ENCODE data around the gene UPK3BL1.
"Not testable (repeated sequence)": the region's sequence is repeated elsewhere in the genome, so short reads cannot be mapped to it uniquely, and the experiment has no call there.

The UPK3BL1 gene, protein sequence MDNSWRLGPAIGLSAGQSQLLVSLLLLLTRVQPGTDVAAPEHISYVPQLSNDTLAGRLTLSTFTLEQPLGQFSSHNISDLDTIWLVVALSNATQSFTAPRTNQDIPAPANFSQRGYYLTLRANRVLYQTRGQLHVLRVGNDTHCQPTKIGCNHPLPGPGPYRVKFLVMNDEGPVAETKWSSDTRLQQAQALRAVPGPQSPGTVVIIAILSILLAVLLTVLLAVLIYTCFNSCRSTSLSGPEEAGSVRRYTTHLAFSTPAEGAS

DNA sequence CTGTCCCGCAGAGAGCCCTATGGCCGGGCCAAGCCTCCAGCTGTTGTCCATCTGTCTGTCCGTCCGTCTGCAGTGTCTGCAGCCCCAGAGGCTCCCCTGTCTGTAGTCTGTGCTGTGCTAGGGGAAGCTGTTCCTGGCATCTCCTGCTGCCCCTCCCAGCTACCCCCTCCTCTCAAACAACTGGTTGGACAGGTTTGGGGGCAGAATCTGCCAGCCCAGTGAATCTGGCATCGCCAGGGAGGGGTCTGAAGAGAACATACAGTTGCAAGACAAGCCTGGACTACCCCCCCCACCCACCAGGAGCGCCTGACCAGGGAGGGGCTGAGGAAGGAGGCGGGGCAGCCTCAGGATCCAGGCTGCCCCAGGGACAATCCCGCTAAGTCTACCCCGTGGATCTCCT lies at the start of gene UPK3BL1:
TSS of gene UPK3BL1 (minus strand) at position 101 of the 400 bp plus-strand sequence. CDS start at position 51, 50 bp downstream.
- FAIRE-seq; DNase-seq (ENCODE audit: insufficient read length, low spot score): not testable (repeated sequence)

DNA sequence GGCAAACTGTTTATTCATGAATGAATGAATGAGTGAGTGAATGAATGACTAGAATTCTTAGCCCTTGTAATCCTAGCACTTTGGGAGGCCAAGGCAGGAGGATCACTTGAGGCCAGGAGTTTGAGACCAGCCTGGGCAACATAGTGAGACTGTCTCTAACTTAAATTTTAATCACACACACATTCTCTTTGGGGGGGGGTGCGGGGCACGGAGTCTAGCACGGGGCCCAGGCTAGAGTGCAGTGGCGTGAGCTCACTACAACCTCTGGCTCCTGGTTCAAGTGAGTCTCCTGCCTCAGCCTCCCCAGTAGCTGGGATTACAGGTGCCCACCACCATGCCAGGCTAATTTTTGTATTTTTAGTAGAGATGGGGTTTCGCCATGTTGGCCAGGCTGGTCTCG lies 48.0 kb upstream of the UPK3BL1 start:
- FAIRE-seq; DNase-seq (ENCODE audit: insufficient read length, low spot score): not testable (repeated sequence)

DNA sequence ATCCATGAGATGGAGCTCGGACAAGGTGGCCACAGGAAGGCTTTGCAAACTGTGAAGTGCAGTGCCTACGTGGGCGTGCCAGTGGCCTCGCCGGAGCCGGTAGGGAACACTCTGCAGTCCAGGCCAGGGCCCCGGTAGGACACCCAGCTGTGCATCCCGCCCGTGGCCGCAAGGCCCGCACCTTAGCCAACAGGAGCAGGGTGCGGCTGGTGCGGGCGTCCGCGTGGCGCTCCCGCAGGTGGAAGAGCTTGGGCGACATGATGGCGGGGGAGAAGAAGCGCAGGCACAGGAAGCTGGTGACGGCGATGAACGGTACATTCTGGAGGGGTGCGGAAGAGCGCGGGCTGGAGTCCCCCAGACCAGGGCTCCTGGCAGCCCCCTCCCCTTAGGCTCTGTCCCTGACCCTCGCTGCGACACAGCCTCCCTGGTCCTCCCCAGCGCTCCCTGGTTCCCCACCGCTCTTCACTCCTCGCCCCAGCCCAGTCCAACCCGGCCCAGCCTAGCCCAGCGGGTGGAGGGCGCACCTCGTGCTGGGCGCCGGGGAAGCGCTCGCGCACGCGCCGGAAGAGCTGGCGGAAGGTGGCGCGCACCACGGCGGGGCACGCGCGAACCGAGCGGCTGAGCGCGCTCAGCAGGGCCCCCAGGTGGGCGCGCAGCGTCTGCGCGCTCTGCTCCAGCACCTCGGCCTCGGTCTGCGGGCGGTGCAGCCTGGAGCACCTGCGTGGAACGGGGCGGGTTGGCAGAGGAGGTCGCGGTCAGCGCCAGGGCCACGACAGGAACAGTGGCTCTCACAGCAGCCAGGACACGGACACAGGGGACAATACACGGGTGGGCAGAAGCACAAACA lies 47.1 kb upstream of the UPK3BL1 start:
- not testable (repeated sequence) for DNase-seq (ENCODE audit: insufficient read length, low spot score); FAIRE-seq

DNA sequence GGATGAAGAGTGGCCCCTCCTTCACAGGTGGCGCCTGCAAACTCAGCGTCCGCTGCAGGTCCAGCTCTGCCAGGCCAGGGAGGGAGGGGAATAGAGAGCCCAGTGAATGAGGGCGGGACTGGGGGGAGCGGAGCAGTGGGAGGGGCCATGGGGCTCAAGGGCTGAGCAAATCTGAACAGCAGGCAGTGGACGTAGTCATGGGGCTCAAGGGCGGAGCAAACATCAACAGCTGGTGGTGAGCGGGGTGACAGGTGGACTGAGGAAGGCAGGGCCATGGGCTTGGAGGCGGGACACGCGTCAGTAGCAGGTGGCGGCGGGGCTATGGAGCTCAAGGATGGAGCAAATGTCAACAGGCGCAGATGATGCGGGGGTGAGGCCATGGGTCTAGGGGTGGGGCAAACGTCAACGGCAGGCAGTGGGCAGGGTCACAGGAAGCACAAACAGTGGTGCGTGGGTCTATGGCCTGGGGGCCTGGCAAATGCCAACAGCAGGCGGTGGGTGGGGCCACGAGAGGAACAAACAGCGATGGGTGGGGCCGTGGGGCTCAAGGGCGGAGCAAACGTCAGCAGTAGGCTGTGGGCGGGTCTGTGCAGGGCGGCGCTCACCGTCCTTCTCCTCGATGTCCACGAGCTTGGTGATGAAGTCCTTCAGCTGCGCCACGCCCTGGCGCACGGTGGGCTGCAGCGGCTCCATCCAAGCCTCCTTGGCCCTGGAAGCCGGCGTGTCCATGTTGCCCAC lies 45.9 kb upstream of the UPK3BL1 start:
- DNase-seq (ENCODE audit: insufficient read length, low spot score); FAIRE-seq: not testable (repeated sequence)

DNA sequence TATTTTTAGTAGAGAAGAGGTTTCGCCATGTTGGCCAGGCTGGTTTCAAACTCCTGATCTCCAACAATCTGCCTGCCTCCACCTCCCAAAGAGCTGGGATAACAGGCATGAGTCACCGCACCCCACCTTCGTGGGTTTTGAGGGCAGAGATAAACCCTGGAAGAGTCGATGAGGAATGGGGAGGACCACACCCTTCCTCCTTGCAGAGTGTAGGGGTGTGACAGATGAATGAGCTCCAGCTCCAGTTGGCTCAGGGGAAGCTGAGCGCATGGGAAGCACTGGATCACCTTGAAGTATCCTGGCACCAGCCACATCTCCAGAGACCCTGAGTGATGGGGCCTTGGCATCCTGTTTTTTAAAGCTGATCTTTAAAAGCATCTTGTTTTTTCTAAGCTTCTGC lies 40.0 kb upstream of the UPK3BL1 start:
- DNase-seq (ENCODE audit: insufficient read length, low spot score); FAIRE-seq: not testable (repeated sequence)

DNA sequence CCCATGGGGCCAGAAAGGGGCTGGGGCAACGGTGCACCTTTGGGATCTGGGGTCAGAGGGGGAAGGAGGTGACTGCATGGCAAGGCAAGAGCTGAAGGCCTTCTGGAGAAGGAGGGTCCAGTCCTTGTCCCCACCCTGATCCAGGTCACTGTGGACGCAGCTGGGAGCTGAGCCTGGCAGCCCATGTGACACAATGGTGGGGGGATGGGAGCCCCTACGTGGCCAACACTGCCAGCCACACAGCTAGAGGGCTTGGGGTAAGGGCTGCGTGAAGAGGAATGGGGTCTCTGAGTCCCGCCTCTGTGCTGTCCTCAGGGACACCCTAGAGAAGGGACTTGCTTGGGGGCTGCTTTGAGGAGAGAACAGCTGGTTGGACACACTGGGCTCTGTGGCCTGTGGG lies 38.2 kb upstream of the UPK3BL1 start:
- not testable (repeated sequence) for FAIRE-seq; DNase-seq (ENCODE audit: insufficient read length, low spot score)

DNA sequence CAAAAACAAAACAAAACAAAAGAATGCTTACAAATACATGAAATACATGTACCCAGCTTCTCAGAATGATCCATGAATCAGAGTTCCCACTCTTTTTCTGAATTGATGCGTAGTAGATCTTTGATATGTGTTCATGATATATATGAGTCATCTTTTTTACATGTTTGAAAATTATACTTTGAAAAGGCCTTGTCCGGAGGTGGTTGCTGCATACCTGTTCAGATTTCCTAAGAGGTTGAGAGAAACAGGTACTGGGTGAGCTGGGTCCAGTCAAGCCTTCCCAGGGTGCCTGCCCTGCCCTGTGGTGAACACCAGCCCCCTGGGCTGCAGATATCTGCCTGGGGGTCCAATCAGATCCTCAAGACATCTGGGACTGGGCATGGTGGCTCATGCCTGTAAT lies 33.0 kb upstream of the UPK3BL1 start:
- FAIRE-seq; DNase-seq (ENCODE audit: insufficient read length, low spot score): not testable (repeated sequence)

DNA sequence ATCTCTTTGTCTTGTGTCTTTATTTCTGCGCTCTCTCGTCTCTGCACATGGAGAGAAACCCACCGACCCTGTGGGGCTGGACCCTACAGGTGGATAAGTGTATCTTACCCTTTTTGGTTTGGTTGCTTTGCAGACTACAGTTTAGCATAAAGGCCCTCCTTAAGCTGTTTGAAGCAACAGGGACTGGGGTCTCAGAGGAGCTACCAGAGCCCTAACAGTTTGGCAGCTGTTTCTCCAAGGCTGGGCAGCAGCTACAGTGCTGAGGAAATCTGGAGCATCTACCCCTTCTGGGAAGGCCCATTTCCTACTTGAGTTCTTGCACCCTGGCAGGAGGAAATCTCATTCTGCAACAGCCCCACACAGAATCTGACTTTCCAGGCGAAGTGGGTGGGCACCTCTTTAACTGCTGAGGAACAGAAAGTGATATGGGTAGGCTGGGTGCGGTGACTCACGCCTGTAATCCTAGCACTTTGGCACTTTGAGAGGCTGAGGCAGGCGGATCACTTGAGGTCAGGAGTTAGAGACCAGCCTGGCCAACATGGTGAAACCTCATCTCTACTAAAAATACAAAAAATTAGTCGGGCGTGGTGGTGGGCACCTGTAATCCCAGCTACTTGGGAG lies 31.0 kb upstream of the UPK3BL1 start:
- not testable (repeated sequence) for FAIRE-seq

DNA sequence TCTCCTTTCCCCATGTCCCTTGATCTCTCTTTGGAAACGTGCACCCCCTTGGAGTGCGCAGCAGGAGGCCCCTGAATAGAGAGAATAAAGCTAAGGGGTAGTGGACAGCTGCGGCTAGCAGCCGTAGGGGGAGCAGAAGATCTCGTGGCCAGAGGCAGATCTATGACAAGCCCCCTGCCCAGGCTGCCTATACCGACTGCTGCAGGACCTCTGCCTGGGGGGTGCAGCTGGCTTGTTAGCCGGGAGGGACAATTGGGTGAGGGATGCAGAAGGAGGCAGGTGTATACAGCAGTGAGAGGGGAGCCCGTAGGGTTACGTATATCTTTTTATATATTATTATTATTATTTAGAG lies 29.3 kb upstream of the UPK3BL1 start:
- FAIRE-seq; DNase-seq (ENCODE audit: insufficient read length, low spot score): not testable (repeated sequence)

More for the DNA sequence above, 31.0 kb upstream of the UPK3BL1 start:
- not testable (repeated sequence) for DNase-seq (ENCODE audit: insufficient read length, low spot score)

DNA sequence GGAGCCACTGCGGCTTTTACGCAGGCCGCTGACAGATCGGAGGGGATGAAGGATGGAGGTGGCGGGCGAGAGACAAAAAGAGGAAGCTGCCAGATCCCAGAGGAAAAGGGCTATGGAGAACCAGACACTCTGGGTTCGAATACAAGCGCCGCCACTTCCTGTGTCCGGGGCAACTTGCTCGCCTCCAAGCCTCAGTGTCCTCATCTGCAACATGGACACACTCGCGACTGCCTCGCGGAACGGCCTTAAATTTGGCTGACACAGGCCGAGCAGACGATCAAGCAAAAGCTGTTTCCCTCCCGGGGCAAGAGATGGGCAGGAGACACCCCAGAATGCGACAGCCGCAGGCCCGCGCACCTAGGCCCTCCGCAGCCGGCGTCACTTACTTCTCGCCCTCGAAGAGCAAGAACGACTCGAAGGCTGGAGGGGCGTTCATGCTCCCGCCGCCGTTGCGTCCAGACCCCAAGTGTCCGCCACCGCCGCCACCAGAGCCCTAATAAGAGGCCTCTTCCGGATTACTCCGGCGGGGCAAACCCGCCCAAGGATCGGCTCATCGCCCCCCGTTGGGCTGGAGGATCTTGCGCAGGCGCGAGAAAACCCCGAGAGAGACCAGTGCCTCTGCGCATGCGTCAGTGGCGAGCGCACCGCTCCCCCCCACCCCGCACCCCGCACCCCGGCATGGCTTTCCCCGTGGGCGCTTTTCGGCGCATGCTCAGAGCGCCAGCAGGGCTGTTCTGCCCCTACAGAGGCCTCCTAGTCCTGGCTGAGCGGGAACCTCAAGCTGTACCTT lies 28.8 kb upstream of the UPK3BL1 start, which contains the start of gene POLR2J2:
TSS of gene POLR2J2 (minus strand) at position 498 of the 790 bp plus-strand sequence. CDS start at position 436, 62 bp downstream.
- not testable (repeated sequence) for DNase-seq (ENCODE audit: insufficient read length, low spot score); FAIRE-seq

DNA sequence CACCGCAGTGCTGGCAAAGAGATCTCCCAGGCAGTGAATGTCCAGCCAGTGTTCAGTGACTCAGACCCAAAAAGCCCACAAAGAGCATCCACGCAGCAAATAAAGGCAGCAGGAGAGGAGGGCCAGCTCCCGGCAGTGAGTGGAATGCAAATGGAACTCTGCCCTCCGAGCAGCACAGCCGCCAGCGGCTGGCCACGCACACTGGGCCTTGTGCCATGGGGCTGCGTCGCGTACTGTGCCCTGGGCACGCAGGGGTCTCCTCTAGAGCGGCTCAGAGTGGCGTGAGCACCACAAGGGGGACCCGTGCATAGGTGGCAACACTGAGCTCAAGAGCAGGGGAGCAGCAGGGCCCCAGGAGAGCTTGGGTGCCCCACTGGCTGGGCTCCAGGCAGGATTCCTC lies 24.9 kb upstream of the UPK3BL1 start:
- not testable (repeated sequence) for FAIRE-seq; DNase-seq (ENCODE audit: insufficient read length, low spot score)

DNA sequence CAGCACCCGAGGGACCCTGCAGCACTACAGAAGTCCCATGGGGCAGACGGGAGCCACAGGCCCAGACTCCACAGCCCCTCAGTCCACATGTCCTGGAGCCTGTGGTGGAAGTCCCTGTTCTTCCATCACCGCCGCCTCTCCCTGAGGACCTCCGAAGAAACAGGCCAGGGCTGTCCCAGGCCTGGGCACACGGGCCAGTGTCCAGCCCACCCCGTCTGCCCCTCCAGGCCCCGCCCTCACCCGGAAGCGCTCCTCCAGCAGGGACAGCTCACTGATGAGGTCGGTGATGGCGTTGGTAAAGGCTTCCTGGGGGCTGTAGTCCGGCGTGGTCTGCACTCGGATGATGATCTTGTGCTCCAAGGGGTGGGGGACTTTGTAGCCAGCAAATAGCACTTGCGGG lies 24.3 kb upstream of the UPK3BL1 start:
- not testable (repeated sequence) for DNase-seq (ENCODE audit: insufficient read length, low spot score); FAIRE-seq

DNA sequence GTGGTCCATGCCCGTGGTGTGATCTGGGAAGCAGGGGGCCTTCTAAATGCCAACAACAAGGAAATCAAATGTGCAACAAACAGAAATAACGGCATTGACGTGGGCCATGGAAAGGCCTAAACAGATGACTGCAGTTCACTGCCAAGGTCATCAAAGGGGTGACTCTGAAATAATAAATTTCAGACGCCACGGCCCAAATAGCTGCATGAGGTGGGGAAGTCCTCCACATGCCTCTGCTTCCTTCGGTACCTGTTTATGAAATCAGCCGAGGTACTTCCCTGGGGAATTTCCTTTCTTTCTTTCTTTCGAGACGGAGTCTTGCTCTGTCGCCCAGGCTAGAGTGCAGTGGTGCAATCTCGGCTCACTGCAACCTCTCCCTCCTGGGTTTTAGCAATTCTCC lies 22.2 kb upstream of the UPK3BL1 start:
- DNase-seq (ENCODE audit: insufficient read length, low spot score); FAIRE-seq: not testable (repeated sequence)

DNA sequence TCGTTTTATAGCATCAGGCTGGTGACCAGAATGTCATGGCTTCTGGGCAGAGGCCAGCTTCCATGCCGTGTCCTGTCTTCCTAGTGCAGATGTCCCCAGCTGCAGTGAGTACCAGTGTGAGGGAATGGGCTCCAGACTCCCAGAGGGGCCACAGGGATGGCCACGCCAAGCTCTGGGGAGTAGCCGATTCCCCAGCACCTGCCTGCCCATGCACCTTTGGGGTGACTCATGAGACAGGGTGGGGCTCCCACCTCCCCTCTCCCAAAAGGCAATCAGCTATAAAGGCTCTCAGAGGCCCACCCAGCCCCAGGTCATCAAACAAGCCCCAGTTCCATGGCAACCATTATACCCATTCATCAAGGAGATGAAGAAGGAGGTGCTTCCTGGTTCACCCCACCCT lies 7.3 kb upstream of the UPK3BL1 start, which contains the start of gene SPDYE2B:
TSS of gene SPDYE2B (plus strand) at position 396 of the 400 bp plus-strand sequence. CDS start 2,030 bp downstream, outside the sequence.
- DNase-seq (ENCODE audit: insufficient read length, low spot score); FAIRE-seq: not testable (repeated sequence)

DNA sequence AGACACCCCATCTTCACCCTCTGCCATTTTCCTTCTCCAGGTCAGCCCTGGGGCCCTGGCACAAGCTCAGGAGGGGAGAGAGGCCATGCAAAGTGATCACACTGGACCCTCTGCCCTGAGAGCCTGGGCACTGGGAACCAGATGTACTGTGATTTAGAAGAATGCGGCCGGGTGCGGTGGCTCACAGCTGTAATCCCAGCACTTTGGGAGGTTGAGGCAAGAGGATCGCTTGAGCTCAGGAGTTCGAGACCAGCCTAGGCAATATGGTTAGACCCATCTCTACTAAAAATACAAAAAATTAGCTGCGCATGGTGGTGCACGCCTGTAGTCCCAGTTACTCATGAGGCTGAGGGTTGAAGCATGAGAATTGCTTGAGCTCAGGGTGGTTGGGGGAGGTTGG lies 5.2 kb upstream of the UPK3BL1 start:
- not testable (repeated sequence) for FAIRE-seq; DNase-seq (ENCODE audit: insufficient read length, low spot score)

DNA sequence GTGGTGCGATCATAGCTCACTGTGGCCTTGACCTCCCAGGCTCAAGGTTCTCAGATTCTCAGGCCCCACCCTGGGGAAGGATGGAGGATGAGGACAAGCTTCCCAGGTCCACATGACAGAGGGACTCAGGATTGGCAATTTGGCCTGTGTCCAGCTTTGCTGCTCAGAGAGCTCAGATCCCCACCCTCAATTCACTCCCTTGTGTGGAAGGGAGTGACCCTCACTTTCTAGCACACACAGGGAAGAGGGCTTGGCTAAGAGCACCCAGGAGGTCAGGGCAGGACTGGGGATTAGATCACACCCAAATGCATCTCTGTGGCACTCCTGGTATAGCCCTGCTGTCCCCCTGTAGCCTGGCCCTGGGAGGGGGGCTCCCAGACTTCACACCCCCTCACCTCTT lies 813 bp upstream of the UPK3BL1 start:
- FAIRE-seq = not testable (repeated sequence)

DNA sequence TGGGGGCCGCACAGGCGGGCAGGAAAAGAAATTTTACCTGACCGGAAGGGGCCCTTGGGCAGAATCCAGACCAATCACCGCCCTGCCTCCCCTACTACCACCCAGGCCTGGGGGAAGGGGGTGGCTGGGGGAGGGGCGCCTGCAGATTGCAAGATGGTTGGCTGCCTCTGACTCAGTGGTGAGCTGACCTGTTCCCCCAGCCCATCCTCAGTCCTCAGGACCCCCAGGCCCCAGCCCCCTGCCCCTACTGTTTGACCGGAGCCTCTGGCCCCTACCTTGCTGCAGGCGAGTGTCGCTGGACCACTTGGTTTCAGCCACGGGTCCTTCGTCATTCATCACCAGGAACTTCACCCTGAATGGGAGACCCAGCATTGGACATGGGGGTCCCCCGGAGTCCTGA lies 3.7 kb downstream of the UPK3BL1 start:
- FAIRE-seq; DNase-seq (ENCODE audit: insufficient read length, low spot score): not testable (repeated sequence)

More for the DNA sequence above, 813 bp upstream of the UPK3BL1 start:
- DNase-seq (ENCODE audit: insufficient read length, low spot score) = not testable (repeated sequence)

DNA sequence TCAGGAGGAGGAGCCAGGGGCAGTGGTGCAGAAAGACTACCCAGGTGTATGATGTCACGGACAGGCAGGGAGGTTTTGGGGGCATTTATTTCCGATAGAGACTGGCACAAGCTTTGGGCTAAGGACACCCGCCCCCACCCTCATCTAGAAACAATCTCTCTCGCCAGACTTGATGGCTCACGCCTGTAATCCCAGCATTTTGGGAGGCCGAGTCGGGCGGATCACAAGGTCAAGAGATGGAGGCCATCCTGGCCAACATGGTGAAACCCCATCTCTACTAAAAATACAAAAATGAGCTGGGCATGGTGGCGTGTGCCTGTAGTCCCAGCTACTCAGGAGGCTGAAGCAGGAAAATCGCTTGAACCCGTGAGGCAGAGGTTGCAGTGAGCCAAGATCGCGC lies 5.6 kb downstream of the UPK3BL1 start:
- DNase-seq (ENCODE audit: insufficient read length, low spot score); FAIRE-seq: not testable (repeated sequence)

DNA sequence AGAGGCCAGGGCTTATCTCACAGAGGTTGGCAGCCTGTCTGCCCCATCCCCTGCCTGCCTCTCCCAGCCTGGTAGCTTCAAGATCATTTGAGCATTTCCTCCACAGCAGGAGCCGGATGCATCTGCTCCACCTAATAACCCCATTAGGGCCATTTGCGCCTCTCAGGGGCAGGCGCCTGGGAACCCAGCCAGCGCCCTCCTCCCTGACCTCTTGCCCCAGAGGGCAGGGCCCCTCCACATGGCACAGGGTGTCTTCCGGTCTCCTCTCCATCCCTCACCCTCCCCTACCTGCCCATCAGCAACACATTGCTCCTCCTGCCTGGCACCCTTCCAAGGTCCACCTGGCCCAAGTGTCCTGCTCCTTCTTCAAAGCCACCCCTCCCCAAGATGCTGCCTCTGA lies 7.2 kb downstream of the UPK3BL1 start:
- not testable (repeated sequence) for DNase-seq (ENCODE audit: insufficient read length, low spot score); FAIRE-seq

Measured in HTR-8/SVneo (cell line).